ENCODE results near the gene MCC.

Gene MCC

GRCh38 chr5:112976432-112977309 lies 511.6 kb downstream of the MCC start, which contains the start of gene DCP2:
Gene DCP2 (plus strand): TSS chr5:112976798. CDS start chr5:112976934, 136 bp downstream.
- peak within 1 kb of the TSS; percentile 57 for H3K27ac ChIP-seq (ENCODE audit: low read depth, low read length)
- no peaks in the 10 kb centered on the region for H3K27me3 ChIP-seq (ENCODE audit: control insufficient read depth, insufficient read depth, low read length)
- peak within 1 kb of the TSS; percentile 87 for H3K4me3 ChIP-seq (ENCODE audit: low read depth, low read length)
- peaks cover 6% of the 10 kb centered on the region; the same call in 1 of the 2 replicates for H3K36me3 ChIP-seq (ENCODE audit: control insufficient read depth, insufficient read depth, low read length)
- peak within 1 kb of the TSS; percentile 90 for H3K9ac ChIP-seq (ENCODE audit: low read length)
- peaks cover 23% of the 10 kb centered on the region for H3K4me1 ChIP-seq (ENCODE audit: control insufficient read depth, insufficient read depth, low read length)
- H3K9me3 ChIP-seq (ENCODE audit: control insufficient read depth, insufficient read depth, low read depth, low read length): no peaks in the 10 kb centered on the region

- H3K4me1 ChIP-seq (ENCODE audit: control insufficient read depth, insufficient read depth, low read length): peaks cover 26% of the 10 kb centered on the region
- peak overlapping the region; percentile 87 for H3K4me3 ChIP-seq (ENCODE audit: low read depth, low read length)
- H3K27me3 ChIP-seq (ENCODE audit: control insufficient read depth, insufficient read depth, low read length): no peaks in the 10 kb centered on the region
- H3K27ac ChIP-seq (ENCODE audit: low read depth, low read length): peak overlapping the region; percentile 56
- H3K36me3 ChIP-seq (ENCODE audit: control insufficient read depth, insufficient read depth, low read length): peaks cover under 1% of the 10 kb centered on the region; the same call in 1 of the 2 replicates
- H3K9me3 ChIP-seq (ENCODE audit: control insufficient read depth, insufficient read depth, low read depth, low read length): no peaks in the 10 kb centered on the region
- H3K9ac ChIP-seq (ENCODE audit: low read length): peak overlapping the region; percentile 81
Measured at GRCh38 chr5:112975721-112976431, 512.4 kb downstream of the MCC start.

GRCh38 chr5:112974901-112975300 lies 513.4 kb downstream of the MCC start:
- no peak overlapping the region for H3K9ac ChIP-seq (ENCODE audit: low read length)
- no peaks in the 10 kb centered on the region for H3K27me3 ChIP-seq (ENCODE audit: control insufficient read depth, insufficient read depth, low read length)
- no peaks in the 10 kb centered on the region for H3K36me3 ChIP-seq (ENCODE audit: control insufficient read depth, insufficient read depth, low read length)
- H3K4me3 ChIP-seq (ENCODE audit: low read depth, low read length): no peak overlapping the region
- H3K4me1 ChIP-seq (ENCODE audit: control insufficient read depth, insufficient read depth, low read length): peaks cover 26% of the 10 kb centered on the region
- H3K27ac ChIP-seq (ENCODE audit: low read depth, low read length): no peak overlapping the region
- no peaks in the 10 kb centered on the region for H3K9me3 ChIP-seq (ENCODE audit: control insufficient read depth, insufficient read depth, low read depth, low read length)

GRCh38 chr5:112973904-112974303 lies 514.3 kb downstream of the MCC start:
- Histone ChIP-seq H3K4me3 (ENCODE audit: low read depth, low read length) (no peak overlapping the region), H3K36me3 (ENCODE audit: control insufficient read depth, insufficient read depth, low read length) (no peaks in the 10 kb centered on the region), H3K9me3 (ENCODE audit: control insufficient read depth, insufficient read depth, low read depth, low read length) (no peaks in the 10 kb centered on the region), H3K27me3 (ENCODE audit: control insufficient read depth, insufficient read depth, low read length) (no peaks in the 10 kb centered on the region), H3K9ac (ENCODE audit: low read length) (no peak overlapping the region), H3K4me1 (ENCODE audit: control insufficient read depth, insufficient read depth, low read length) (peaks cover 28% of the 10 kb centered on the region), H3K27ac (ENCODE audit: low read depth, low read length) (no peak overlapping the region)

GRCh38 chr5:112973036-112973435 lies 515.2 kb downstream of the MCC start:
- Histone ChIP-seq H3K4me1 (ENCODE audit: control insufficient read depth, insufficient read depth, low read length) (peaks cover 28% of the 10 kb centered on the region), H3K9me3 (ENCODE audit: control insufficient read depth, insufficient read depth, low read depth, low read length) (no peaks in the 10 kb centered on the region), H3K4me3 (ENCODE audit: low read depth, low read length) (no peak overlapping the region), H3K36me3 (ENCODE audit: control insufficient read depth, insufficient read depth, low read length) (no peaks in the 10 kb centered on the region), H3K27ac (ENCODE audit: low read depth, low read length) (no peak overlapping the region), H3K9ac (ENCODE audit: low read length) (no peak overlapping the region), H3K27me3 (ENCODE audit: control insufficient read depth, insufficient read depth, low read length) (no peaks in the 10 kb centered on the region)

Measured in HUES6 (cell line).